Mammary epithelial cell (primary cell): Measurements from ENCODE around the gene F5.

ENCODE experiments used
- EZH2 ChIP-seq: IDR thresholded peaks from 2 replicates; pipeline ENCODE4 v1.6.1; 2012; ENCODE audit warnings: low read length, inconsistent platforms, borderline replicate concordance
- TF ChIP-seq, protein P1 (sequence below), 2 donors: IDR thresholded peaks in 1 of 2; conservative IDR thresholded peaks in 1 of 2; 2 replicates each; pipeline ENCODE4 v1.5.1; 2011 to 2012; ENCODE audit warnings: inconsistent platforms in 2 of 2, low read length in 2 of 2, mild to moderate bottlenecking in 2 of 2, control low read depth in 1 of 2, low read depth in 1 of 2; ENCODE audit not compliant: insufficient read depth in 1 of 2; ENCODE audit errors: extremely low read depth in 1 of 2

GRCh38 chr1:169561692-169562091 lies 24.6 kb downstream of the F5 start:
- TF ChIP-seq, protein P1, sequence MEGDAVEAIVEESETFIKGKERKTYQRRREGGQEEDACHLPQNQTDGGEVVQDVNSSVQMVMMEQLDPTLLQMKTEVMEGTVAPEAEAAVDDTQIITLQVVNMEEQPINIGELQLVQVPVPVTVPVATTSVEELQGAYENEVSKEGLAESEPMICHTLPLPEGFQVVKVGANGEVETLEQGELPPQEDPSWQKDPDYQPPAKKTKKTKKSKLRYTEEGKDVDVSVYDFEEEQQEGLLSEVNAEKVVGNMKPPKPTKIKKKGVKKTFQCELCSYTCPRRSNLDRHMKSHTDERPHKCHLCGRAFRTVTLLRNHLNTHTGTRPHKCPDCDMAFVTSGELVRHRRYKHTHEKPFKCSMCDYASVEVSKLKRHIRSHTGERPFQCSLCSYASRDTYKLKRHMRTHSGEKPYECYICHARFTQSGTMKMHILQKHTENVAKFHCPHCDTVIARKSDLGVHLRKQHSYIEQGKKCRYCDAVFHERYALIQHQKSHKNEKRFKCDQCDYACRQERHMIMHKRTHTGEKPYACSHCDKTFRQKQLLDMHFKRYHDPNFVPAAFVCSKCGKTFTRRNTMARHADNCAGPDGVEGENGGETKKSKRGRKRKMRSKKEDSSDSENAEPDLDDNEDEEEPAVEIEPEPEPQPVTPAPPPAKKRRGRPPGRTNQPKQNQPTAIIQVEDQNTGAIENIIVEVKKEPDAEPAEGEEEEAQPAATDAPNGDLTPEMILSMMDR (conservative IDR thresholded peaks at IDR 0.05 in 1 of 2, IDR thresholded peaks at IDR 0.05 in 1 of 2; ENCODE audit: extremely low read depth in 1 of 2, insufficient read depth in 1 of 2, low read depth in 1 of 2, low read length in 2 of 2), result no peak
- no peak for TF ChIP-seq EZH2
